DMS153 treated with DMSO at 0.1 percent for 48 hours (cell line): ENCODE results near the gene SON.
A peak's percentile ranks its signal among the peaks of the same experiment; 100 is the strongest.
"Not testable (repeated sequence)": the region's sequence is repeated elsewhere in the genome, so short reads cannot be mapped to it uniquely, and the experiment has no call there.

Experiments
- DNase-seq: peaks from one replicate; lab custom pipeline; 2025; ENCODE audit not compliant: unreplicated experiment; lab: John Stamatoyannopoulos, UW

The SON gene

GRCh38 chr21:33566514-33566913 lies 23.7 kb downstream of the SON start:
- no peak for DNase-seq

- no peak for DNase-seq
Measured at GRCh38 chr21:33567914-33568313, 25.1 kb downstream of the SON start.

DNA sequence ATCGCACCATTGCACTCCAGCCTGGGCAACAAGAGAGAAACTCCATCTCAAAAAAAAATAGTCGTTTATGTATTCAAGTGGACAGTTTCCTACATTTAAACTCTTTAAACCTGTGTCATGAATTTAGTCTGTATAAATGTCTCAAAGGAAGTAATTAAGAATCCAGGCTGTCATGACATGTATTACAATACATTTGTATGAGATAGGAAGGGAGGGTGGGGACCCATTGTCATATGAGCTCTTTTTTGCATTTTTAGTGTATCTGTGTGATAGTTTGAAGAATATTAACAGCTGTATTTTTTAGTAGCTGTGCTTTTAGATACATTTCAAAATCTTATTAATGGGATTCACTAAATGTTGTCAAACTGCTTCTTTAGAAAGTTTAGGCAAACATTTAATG lies 25.6 kb downstream of the SON start:
- DNase-seq, result no peak

DNA sequence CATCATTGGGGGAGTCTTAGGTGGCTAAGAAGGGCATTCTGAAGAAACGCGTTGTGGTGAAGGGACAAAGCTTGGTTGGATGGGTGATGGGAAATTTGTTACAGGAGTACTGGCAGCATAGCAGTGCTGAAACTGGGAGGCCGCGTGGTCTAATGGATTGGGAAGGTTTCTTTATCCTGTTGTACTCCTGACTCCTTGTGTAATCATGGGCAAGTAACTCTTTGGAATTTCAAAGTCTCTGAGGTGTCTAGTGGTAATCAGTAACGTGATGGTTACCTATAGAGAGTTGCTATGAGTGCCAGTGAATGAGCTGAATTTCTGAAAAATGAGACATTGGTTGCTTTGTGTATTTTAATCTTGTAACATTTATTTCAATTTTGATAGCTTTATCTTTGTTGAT lies 27.2 kb downstream of the SON start:
- DNase-seq, result no peak

- DNase-seq, result no peak
Measured at GRCh38 chr21:33572350-33572749, 29.5 kb downstream of the SON start.

- not testable (repeated sequence) for DNase-seq
Measured at GRCh38 chr21:33576741-33577141, 33.9 kb downstream of the SON start.

DNA sequence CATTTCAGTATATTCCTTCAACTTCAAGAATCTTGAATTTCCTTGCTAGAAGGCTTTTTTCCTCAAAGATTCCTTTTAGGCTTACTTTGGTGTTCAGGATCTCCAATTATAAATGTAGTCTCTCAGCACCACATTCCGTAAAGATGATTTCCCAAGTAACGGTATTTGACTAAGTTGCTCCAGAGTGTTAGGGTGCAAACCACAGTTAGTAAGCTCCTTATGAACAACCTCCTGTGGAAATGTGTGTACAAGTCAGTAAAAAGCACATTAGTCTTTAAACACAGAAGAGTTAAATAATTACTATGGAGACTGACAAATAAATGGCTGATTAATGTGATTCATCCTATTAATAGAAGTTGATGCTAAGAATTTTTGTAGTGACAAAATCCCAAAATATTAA lies 35.4 kb downstream of the SON start:
- no peak for DNase-seq

DNA sequence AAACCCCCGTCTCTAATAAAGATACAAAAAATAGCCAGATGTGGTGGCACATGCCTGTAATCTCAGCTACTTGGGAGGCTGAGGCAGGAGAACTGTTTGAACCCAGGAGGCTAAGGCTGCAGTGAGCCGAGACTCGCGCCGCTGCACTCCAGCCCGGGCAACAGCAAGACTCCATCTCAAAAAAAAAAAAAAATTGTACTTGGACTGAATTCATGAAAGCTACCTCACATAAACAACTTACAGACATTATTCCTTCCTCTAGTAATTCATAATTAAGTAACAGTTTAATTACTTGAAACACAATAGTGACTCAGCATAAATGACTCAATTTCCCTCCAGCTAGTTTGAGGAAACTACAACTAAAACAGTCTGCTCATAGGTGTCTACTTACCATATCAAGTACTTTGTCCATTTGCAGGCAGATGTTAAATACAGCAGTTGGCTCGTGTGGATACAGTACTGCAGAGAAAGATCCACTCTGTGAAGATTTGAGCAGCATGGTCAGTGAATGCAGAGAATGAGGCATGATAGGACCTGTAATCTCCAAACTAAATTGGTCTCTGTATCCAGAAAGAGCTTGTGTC lies 36.2 kb downstream of the SON start:
- DNase-seq, result no peak

- DNase-seq, result no peak
Measured at GRCh38 chr21:33584455-33584854, 41.6 kb downstream of the SON start.

GRCh38 chr21:33586927-33587326 lies 44.1 kb downstream of the SON start:
- no peak for DNase-seq

- no peak for DNase-seq
Measured at GRCh38 chr21:33587792-33588484, 45.1 kb downstream of the SON start.

GRCh38 chr21:33588485-33589335 lies 45.9 kb downstream of the SON start, which contains the start of gene DONSON:
DONSON (minus strand) TSS chr21:33588684; CDS start chr21:33588641, 43 bp downstream.
- DNase-seq, result peak; percentile 83

DNA sequence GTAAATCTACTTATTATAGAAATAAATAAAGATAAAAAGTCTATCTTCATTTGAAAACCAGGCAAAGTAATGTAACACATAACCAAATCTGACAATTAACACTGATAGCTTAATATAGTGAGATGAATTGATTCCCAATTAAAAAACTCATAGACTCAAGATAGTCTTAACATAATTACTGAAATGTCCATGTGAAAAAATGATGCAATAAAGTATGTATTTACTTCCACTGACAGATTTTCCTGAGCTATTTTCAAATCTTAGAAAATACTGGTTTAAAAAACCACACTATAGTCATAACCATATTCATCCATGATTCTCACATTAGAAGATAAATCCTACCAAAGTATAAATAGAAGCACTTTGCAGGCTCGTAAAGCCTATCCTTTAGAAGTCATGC lies 55.2 kb downstream of the SON start:
- DNase-seq, result no peak

- no peak for DNase-seq
Measured at GRCh38 chr21:33608559-33608958, 65.7 kb downstream of the SON start.

GRCh38 chr21:33611006-33611744 lies 68.3 kb downstream of the SON start:
- DNase-seq, result no peak

GRCh38 chr21:33617565-33617964 lies 74.7 kb downstream of the SON start:
- DNase-seq, result not testable (repeated sequence)

DNA sequence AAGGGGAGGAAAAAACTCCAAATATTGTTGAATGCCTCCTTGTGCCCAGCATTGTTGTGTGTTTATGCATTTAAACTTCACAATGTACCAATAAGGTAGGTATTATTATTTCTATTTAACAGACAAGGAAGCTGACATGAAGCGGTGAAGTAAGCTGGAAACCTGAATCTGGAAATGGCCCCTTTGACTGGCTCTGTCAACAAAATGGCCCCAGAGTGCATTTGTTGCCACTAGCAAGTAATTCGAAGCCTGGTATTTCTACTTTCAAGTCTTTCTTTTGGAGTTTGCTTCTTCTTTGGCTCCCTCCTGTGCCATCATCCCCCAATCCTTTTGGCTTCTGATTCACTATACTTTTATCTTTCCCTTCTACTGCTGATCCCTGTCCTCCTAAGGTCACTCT lies 75.6 kb downstream of the SON start:
- DNase-seq, result no peak

DNA sequence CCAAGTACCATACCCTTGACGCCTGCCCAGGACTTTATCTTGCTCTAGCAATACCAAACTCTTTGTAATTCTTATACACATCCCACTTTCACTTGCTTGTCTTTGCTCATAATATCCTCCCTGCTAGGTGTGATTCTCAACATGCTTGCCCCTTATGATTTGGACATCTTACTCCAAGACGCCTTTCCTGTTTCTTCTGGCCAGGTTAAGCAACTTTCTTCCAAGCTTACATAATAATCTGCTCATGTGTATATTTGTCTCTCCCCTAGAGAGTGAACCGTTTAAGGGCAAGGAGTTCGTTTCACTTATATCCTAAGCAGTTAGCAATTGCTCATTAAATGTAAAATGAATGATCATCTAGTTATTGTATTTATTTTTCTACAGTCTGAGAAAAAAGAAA lies 76.9 kb downstream of the SON start:
- no peak for DNase-seq

DNA sequence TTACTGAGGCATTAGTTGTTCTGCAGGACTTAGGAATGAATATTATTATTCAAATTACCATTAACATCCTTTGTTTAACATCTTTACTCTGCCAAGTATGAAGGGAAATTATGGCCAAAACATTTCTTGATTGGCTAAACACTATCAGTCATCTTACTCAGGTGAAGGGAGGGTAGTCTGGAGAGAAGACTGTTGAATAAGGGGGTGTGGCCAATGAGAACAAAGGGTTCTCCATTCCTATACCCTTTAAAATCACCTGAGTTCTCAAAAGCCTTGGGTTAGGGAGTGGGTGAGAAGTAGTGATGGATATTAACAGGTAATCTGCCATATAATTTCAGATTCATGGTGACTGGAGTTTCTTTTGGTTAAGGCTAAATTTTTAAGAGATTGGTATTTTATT lies 79.4 kb downstream of the SON start:
- no peak for DNase-seq

GRCh38 chr21:33626151-33626550 lies 83.3 kb downstream of the SON start:
- not testable (repeated sequence) for DNase-seq
